ENCODE results near the gene PRCP.

PRCP gene

DNA sequence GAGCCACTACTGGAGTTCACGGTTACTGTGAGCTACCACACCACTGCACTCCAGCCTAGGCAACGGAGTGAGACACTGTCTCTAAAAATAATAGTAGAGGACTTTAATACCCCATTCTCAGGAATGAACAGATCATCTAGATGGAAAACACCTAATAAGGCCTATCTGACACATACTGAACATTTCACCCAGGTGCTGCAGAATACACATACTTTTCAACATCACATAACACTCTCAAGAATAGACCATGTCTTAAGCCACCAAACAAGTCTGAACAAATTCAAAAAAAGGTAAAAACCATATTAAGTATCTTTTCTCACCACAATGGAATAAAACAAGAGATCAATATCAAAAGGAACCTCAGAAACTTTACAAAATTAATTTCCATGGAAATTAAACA lies 39.2 kb upstream of the PRCP start:
- H3K4me1 ChIP-seq (ENCODE audit: insufficient read depth, insufficient read length): peaks cover 2% of the 10 kb centered on the region
- no peak overlapping the region for H3K4me3 ChIP-seq (ENCODE audit: insufficient read length, low read depth)
- H3K9me3 ChIP-seq (ENCODE audit: insufficient read depth, low read length): 0 out of 2 replicates have a peak, but pooled peaks cover 7% of the 10 kb centered on the region
- H3K9ac ChIP-seq (ENCODE audit: insufficient read length, low read depth): no peak overlapping the region
- peaks cover 8% of the 10 kb centered on the region for H3K36me3 ChIP-seq (ENCODE audit: insufficient read depth, insufficient read length, low read length)
- no peaks in the 10 kb centered on the region for H3K27me3 ChIP-seq (ENCODE audit: insufficient read depth, insufficient read length)
- no peak for DNase-seq (ENCODE audit: low read depth, low spot score)
- TF ChIP-seq SUZ12 (IDR thresholded peaks at IDR 0.05; ENCODE audit: extremely low read depth, insufficient read depth, insufficient read length) (no peak), YY1 (IDR thresholded peaks at IDR 0.05; ENCODE audit: insufficient read depth, insufficient read length) (no peak), ZNF274 (IDR thresholded peaks at IDR 0.05; ENCODE audit: low read depth, low read length) (no peak)

DNA sequence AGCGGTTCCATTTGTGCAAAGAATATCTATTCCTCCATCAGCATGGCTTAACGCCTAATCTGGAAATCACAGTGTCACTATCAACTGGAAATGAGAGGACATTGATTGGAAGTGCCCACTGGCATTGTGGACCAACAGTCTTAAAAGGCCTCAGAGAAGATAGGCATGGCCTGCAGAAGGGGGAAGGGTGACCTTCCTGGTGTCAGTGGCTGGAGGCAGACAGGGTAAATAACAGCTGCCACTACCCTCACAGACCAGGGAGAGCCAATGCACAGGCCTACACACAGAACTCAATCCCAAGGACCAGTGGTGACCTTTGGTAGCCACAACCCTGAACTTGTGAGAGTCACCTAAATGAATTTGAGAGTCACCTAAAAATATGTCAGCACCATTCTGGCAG lies 37.3 kb upstream of the PRCP start:
- peaks cover 2% of the 10 kb centered on the region for H3K4me1 ChIP-seq (ENCODE audit: insufficient read depth, insufficient read length)
- no peak overlapping the region for H3K4me3 ChIP-seq (ENCODE audit: insufficient read length, low read depth)
- TF ChIP-seq YY1 (IDR thresholded peaks at IDR 0.05; ENCODE audit: insufficient read depth, insufficient read length): no peak
- no peak for TF ChIP-seq ZNF274 (IDR thresholded peaks at IDR 0.05; ENCODE audit: low read depth, low read length)
- TF ChIP-seq SUZ12 (IDR thresholded peaks at IDR 0.05; ENCODE audit: extremely low read depth, insufficient read depth, insufficient read length): no peak
- H3K36me3 ChIP-seq (ENCODE audit: insufficient read depth, insufficient read length, low read length): peaks cover 23% of the 10 kb centered on the region
- H3K27me3 ChIP-seq (ENCODE audit: insufficient read depth, insufficient read length): no peaks in the 10 kb centered on the region
- H3K9ac ChIP-seq (ENCODE audit: insufficient read length, low read depth): no peak overlapping the region
- no peak for DNase-seq (ENCODE audit: low read depth, low spot score)
- H3K9me3 ChIP-seq (ENCODE audit: insufficient read depth, low read length): 0 out of 2 replicates have a peak, but pooled peaks cover 3% of the 10 kb centered on the region

DNA sequence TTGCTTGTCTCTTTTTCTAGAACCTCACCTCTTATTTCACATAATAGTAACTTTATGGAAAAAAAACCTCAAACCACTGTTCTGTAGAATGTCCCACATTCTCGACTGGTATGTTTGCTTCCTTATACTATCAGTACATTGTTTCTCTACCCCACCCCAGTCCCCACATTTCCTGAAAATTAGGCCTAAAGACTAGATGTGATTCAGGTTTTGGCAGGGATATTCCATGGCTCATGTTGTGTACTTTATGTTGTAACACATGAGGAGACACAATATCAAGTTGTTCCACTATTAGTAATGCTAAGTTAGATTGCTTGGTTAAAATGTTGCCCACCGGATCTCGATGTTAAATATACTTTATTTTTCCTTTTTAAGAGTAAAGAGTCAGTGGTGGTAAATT lies 36.0 kb upstream of the PRCP start:
- Histone ChIP-seq H3K9ac (ENCODE audit: insufficient read length, low read depth) (no peak overlapping the region), H3K4me3 (ENCODE audit: insufficient read length, low read depth) (no peak overlapping the region), H3K9me3 (ENCODE audit: insufficient read depth, low read length) (no peaks in the 10 kb centered on the region), H3K4me1 (ENCODE audit: insufficient read depth, insufficient read length) (no peaks in the 10 kb centered on the region), H3K27me3 (ENCODE audit: insufficient read depth, insufficient read length) (no peaks in the 10 kb centered on the region), H3K36me3 (ENCODE audit: insufficient read depth, insufficient read length, low read length) (peaks cover 33% of the 10 kb centered on the region)
- no peak for TF ChIP-seq YY1 (IDR thresholded peaks at IDR 0.05; ENCODE audit: insufficient read depth, insufficient read length)
- no peak for TF ChIP-seq ZNF274 (IDR thresholded peaks at IDR 0.05; ENCODE audit: low read depth, low read length)
- TF ChIP-seq SUZ12 (IDR thresholded peaks at IDR 0.05; ENCODE audit: extremely low read depth, insufficient read depth, insufficient read length): no peak
- no peak for DNase-seq (ENCODE audit: low read depth, low spot score)

GRCh38 chr11:82932564-82932963 lies 32.3 kb upstream of the PRCP start:
- Histone ChIP-seq H3K4me1 (ENCODE audit: insufficient read depth, insufficient read length) (no peaks in the 10 kb centered on the region), H3K4me3 (ENCODE audit: insufficient read length, low read depth) (no peak overlapping the region), H3K9ac (ENCODE audit: insufficient read length, low read depth) (no peak overlapping the region), H3K36me3 (ENCODE audit: insufficient read depth, insufficient read length, low read length) (peaks cover 33% of the 10 kb centered on the region), H3K9me3 (ENCODE audit: insufficient read depth, low read length) (no peaks in the 10 kb centered on the region), H3K27me3 (ENCODE audit: insufficient read depth, insufficient read length) (no peaks in the 10 kb centered on the region)
- TF ChIP-seq ZNF274 (IDR thresholded peaks at IDR 0.05; ENCODE audit: low read depth, low read length) (no peak), YY1 (IDR thresholded peaks at IDR 0.05; ENCODE audit: insufficient read depth, insufficient read length) (no peak), SUZ12 (IDR thresholded peaks at IDR 0.05; ENCODE audit: extremely low read depth, insufficient read depth, insufficient read length) (no peak)
- DNase-seq (ENCODE audit: low read depth, low spot score): no peak

DNA sequence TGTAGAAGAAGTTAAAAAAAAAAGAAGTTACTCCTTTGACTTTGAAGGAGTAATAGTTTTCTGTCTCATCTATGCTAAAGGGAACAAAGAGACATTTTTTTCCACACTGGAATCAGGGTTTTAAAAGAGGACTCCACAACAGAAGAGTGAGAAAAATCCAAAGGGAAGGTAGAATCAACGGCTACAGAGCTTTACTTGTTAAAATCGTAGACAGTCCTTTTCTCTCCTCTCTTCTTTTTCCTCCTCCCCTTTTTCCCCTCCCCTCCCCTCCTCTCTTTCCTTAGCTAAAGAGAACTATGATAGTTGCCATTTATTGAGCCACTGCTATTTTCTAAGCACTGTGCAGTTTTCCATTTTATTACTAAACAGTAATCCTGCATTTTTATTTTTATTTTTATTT lies 30.5 kb upstream of the PRCP start:
- H3K9me3 ChIP-seq (ENCODE audit: insufficient read depth, low read length): no peaks in the 10 kb centered on the region
- no peak for TF ChIP-seq YY1 (IDR thresholded peaks at IDR 0.05; ENCODE audit: insufficient read depth, insufficient read length)
- no peak for TF ChIP-seq SUZ12 (IDR thresholded peaks at IDR 0.05; ENCODE audit: extremely low read depth, insufficient read depth, insufficient read length)
- no peak for TF ChIP-seq ZNF274 (IDR thresholded peaks at IDR 0.05; ENCODE audit: low read depth, low read length)
- H3K36me3 ChIP-seq (ENCODE audit: insufficient read depth, insufficient read length, low read length): peaks cover 33% of the 10 kb centered on the region
- no peaks in the 10 kb centered on the region for H3K27me3 ChIP-seq (ENCODE audit: insufficient read depth, insufficient read length)
- DNase-seq (ENCODE audit: low read depth, low spot score): no peak
- no peak overlapping the region for H3K4me3 ChIP-seq (ENCODE audit: insufficient read length, low read depth)
- H3K9ac ChIP-seq (ENCODE audit: insufficient read length, low read depth): no peak overlapping the region
- no peaks in the 10 kb centered on the region for H3K4me1 ChIP-seq (ENCODE audit: insufficient read depth, insufficient read length)

DNA sequence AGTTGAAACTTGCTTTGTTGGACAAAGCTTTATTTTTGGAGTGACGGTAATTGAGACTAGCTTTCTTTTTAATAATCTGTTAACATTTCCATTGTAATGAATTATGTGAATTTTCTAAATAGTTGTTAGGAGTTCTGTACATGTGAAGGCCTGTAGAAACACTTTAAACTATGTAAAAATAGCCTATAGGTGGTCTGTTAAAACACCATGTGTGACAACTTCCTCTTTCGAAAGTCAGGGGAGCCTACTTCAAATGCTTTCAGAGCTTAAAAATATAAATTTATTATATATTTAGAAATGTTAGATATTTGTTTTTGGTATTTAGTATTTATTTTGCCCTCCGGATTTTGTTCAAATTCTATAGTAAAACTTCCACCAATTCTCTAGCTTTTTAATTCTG lies 30.0 kb upstream of the PRCP start:
- DNase-seq (ENCODE audit: low read depth, low spot score): no peak
- Histone ChIP-seq H3K9me3 (ENCODE audit: insufficient read depth, low read length) (no peaks in the 10 kb centered on the region), H3K36me3 (ENCODE audit: insufficient read depth, insufficient read length, low read length) (peaks cover 33% of the 10 kb centered on the region), H3K4me1 (ENCODE audit: insufficient read depth, insufficient read length) (no peaks in the 10 kb centered on the region), H3K27me3 (ENCODE audit: insufficient read depth, insufficient read length) (no peaks in the 10 kb centered on the region), H3K4me3 (ENCODE audit: insufficient read length, low read depth) (no peak overlapping the region), H3K9ac (ENCODE audit: insufficient read length, low read depth) (no peak overlapping the region)
- TF ChIP-seq YY1 (IDR thresholded peaks at IDR 0.05; ENCODE audit: insufficient read depth, insufficient read length) (no peak), SUZ12 (IDR thresholded peaks at IDR 0.05; ENCODE audit: extremely low read depth, insufficient read depth, insufficient read length) (no peak), ZNF274 (IDR thresholded peaks at IDR 0.05; ENCODE audit: low read depth, low read length) (no peak)

DNA sequence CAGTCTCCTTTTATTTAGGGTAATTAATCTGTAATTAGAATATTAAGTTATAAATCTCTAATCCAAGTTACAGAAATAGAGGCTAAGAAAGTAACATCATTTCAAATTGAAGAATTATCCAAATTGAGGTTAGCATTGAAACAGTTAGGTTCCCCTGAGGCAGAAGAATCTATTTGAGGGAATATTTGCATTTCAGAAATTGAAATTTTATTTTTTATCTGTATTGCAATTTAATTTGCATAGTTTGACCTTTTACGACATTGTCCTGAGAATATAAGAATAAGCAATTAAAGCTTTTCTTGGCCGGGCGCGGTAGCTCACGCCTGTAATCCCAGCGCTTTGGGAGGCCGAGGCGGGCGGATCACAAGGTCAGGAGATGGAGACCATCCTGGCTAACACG lies 28.9 kb upstream of the PRCP start:
- no peak for TF ChIP-seq ZNF274 (IDR thresholded peaks at IDR 0.05; ENCODE audit: low read depth, low read length)
- TF ChIP-seq SUZ12 (IDR thresholded peaks at IDR 0.05; ENCODE audit: extremely low read depth, insufficient read depth, insufficient read length): no peak
- TF ChIP-seq YY1 (IDR thresholded peaks at IDR 0.05; ENCODE audit: insufficient read depth, insufficient read length): no peak
- H3K4me3 ChIP-seq (ENCODE audit: insufficient read length, low read depth): no peak overlapping the region
- H3K36me3 ChIP-seq (ENCODE audit: insufficient read depth, insufficient read length, low read length): peaks cover 27% of the 10 kb centered on the region
- no peak overlapping the region for H3K9ac ChIP-seq (ENCODE audit: insufficient read length, low read depth)
- no peaks in the 10 kb centered on the region for H3K27me3 ChIP-seq (ENCODE audit: insufficient read depth, insufficient read length)
- H3K4me1 ChIP-seq (ENCODE audit: insufficient read depth, insufficient read length): no peaks in the 10 kb centered on the region
- no peak for DNase-seq (ENCODE audit: low read depth, low spot score)
- H3K9me3 ChIP-seq (ENCODE audit: insufficient read depth, low read length): no peaks in the 10 kb centered on the region

All from NT2/D1 (cell line).